ENCODE data around the gene PDYN.

- no peak for TF ChIP-seq ZC3H10 (CRISPR knock-in tag; IDR thresholded peaks at IDR 0.05)
- no peak for TF ChIP-seq ARNTL (CRISPR knock-in tag; IDR thresholded peaks at IDR 0.05; ENCODE audit: borderline replicate concordance, low read depth)
- TF ChIP-seq ZFP30 (CRISPR knock-in tag; IDR thresholded peaks at IDR 0.05) = no peak
- TF ChIP-seq RARB (CRISPR knock-in tag; IDR thresholded peaks at IDR 0.05) = no peak
- no peak for TF ChIP-seq ISL1 (CRISPR knock-in tag; IDR thresholded peaks at IDR 0.05)
- TF ChIP-seq CREB5 (CRISPR knock-in tag; IDR thresholded peaks at IDR 0.05; ENCODE audit: low read depth) = no peak
- no peak for TF ChIP-seq ZNF565 (CRISPR knock-in tag; conservative IDR thresholded peaks at IDR 0.05; ENCODE audit: low read depth)
- TF ChIP-seq ZNF70 (CRISPR knock-in tag; IDR thresholded peaks at IDR 0.05) = no peak
- TF ChIP-seq CSDC2 (CRISPR knock-in tag; IDR thresholded peaks at IDR 0.05) = no peak
- no peak for TF ChIP-seq ZFP3 (CRISPR knock-in tag; IDR thresholded peaks at IDR 0.05)
- TF ChIP-seq GLIS3 (CRISPR knock-in tag; IDR thresholded peaks at IDR 0.05) = no peak
- no peak for TF ChIP-seq TCF4 (CRISPR knock-in tag; IDR thresholded peaks at IDR 0.05; ENCODE audit: borderline replicate concordance)
- TF ChIP-seq PATZ1 (CRISPR knock-in tag; IDR thresholded peaks at IDR 0.05; ENCODE audit: borderline replicate concordance) = no peak
- no peak for TF ChIP-seq TSHZ2 (CRISPR knock-in tag; IDR thresholded peaks at IDR 0.05)
These were observed 11.5 kb upstream of the PDYN start for GRCh38 chr20:2005359-2005758.

All from SK-N-SH treated with all-trans-retinoic acid at 6 μM for 48 hours (cell line).